ENCODE data around the gene FGD2.

DNA sequence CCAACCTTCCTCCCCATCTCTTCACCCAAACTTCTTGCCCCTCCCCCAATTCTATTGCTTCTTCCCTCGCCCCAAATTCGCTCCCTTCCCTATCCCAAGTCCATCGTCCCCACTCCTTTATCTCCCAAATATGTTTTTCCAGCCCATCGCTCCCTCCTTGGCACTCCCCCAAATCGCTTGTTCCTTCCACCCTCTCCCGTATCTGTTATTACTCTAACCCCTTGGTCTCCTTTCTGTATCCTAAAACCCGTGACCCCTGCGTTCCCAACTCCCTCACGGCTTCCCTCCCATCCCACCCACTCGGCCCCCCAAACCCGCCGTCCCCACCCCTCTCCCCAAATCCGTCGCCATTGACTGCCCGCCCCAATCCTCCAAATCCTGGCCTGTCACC is 20.0 kb upstream of the FGD2 start:
- TF ChIP-seq, protein P1, sequence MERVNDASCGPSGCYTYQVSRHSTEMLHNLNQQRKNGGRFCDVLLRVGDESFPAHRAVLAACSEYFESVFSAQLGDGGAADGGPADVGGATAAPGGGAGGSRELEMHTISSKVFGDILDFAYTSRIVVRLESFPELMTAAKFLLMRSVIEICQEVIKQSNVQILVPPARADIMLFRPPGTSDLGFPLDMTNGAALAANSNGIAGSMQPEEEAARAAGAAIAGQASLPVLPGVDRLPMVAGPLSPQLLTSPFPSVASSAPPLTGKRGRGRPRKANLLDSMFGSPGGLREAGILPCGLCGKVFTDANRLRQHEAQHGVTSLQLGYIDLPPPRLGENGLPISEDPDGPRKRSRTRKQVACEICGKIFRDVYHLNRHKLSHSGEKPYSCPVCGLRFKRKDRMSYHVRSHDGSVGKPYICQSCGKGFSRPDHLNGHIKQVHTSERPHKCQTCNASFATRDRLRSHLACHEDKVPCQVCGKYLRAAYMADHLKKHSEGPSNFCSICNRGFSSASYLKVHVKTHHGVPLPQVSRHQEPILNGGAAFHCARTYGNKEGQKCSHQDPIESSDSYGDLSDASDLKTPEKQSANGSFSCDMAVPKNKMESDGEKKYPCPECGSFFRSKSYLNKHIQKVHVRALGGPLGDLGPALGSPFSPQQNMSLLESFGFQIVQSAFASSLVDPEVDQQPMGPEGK (CRISPR knock-in tag; IDR thresholded peaks at IDR 0.05; ENCODE audit: borderline replicate concordance) = no peak
- TF ChIP-seq TOX (CRISPR knock-in tag; IDR thresholded peaks at IDR 0.05; ENCODE audit: borderline replicate concordance) = no peak
- TF ChIP-seq RARB (CRISPR knock-in tag; IDR thresholded peaks at IDR 0.05) = no peak
- no peak for TF ChIP-seq ZFP30 (CRISPR knock-in tag; IDR thresholded peaks at IDR 0.05)
- TF ChIP-seq ARNTL (CRISPR knock-in tag; IDR thresholded peaks at IDR 0.05; ENCODE audit: borderline replicate concordance, low read depth) = no peak
- TF ChIP-seq, protein P2, sequence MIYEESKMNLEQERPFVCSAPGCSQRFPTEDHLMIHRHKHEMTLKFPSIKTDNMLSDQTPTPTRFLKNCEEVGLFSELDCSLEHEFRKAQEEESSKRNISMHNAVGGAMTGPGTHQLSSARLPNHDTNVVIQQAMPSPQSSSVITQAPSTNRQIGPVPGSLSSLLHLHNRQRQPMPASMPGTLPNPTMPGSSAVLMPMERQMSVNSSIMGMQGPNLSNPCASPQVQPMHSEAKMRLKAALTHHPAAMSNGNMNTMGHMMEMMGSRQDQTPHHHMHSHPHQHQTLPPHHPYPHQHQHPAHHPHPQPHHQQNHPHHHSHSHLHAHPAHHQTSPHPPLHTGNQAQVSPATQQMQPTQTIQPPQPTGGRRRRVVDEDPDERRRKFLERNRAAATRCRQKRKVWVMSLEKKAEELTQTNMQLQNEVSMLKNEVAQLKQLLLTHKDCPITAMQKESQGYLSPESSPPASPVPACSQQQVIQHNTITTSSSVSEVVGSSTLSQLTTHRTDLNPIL (CRISPR knock-in tag; IDR thresholded peaks at IDR 0.05; ENCODE audit: low read depth) = no peak
- TF ChIP-seq ZNF70 (CRISPR knock-in tag; IDR thresholded peaks at IDR 0.05) = no peak
- no peak for TF ChIP-seq ZC3H10 (CRISPR knock-in tag; IDR thresholded peaks at IDR 0.05)
- TF ChIP-seq SNAI2 (CRISPR knock-in tag; IDR thresholded peaks at IDR 0.05) = no peak
- no peak for TF ChIP-seq BACH2 (CRISPR knock-in tag; IDR thresholded peaks at IDR 0.05; ENCODE audit: borderline replicate concordance)
- TF ChIP-seq, protein P3, sequence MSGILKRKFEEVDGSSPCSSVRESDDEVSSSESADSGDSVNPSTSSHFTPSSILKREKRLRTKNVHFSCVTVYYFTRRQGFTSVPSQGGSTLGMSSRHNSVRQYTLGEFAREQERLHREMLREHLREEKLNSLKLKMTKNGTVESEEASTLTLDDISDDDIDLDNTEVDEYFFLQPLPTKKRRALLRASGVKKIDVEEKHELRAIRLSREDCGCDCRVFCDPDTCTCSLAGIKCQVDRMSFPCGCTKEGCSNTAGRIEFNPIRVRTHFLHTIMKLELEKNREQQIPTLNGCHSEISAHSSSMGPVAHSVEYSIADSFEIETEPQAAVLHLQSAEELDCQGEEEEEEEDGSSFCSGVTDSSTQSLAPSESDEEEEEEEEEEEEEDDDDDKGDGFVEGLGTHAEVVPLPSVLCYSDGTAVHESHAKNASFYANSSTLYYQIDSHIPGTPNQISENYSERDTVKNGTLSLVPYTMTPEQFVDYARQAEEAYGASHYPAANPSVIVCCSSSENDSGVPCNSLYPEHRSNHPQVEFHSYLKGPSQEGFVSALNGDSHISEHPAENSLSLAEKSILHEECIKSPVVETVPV (CRISPR knock-in tag; IDR thresholded peaks at IDR 0.05) = no peak
- no peak for TF ChIP-seq PPARA (CRISPR knock-in tag; IDR thresholded peaks at IDR 0.05; ENCODE audit: borderline replicate concordance)
